Amygdala (tissue), 56 donors: ENCODE measurements around the gene MDFIC2.

ENCODE experiments used
- DNase-seq, 56 donors: peaks; one replicate each; lab custom pipeline; 2025; lab: John Stamatoyannopoulos, UW

MDFIC2 gene

GRCh38 chr3:70185661-70186060 is 126.8 kb downstream of the MDFIC2 start:
- no peak for DNase-seq

- no peak for DNase-seq
Measured at GRCh38 chr3:70183781-70184504, 128.5 kb downstream of the MDFIC2 start.

- DNase-seq: no peak
Measured at GRCh38 chr3:70182166-70182565, 130.3 kb downstream of the MDFIC2 start.

GRCh38 chr3:70180664-70181063 is 131.8 kb downstream of the MDFIC2 start:
- DNase-seq: no peak

- no peak for DNase-seq
Measured at GRCh38 chr3:70179111-70179510, 133.3 kb downstream of the MDFIC2 start.

GRCh38 chr3:70177881-70178645 is 134.4 kb downstream of the MDFIC2 start:
- DNase-seq: no peak

GRCh38 chr3:70176224-70176623 is 136.2 kb downstream of the MDFIC2 start:
- DNase-seq: no peak

GRCh38 chr3:70156808-70157207 is 155.6 kb downstream of the MDFIC2 start:
- DNase-seq: no peak

- DNase-seq: no peak
Measured at GRCh38 chr3:70150599-70150998, 161.8 kb downstream of the MDFIC2 start.

GRCh38 chr3:70149714-70150400 is 162.6 kb downstream of the MDFIC2 start:
- DNase-seq: no peak
